ENCODE data around the gene SLC19A1. TPM values are rescaled to one million over a fixed set of nuclear protein-coding genes. Genes with fewer than 3 reads are reported as not detected.

Gene SLC19A1
- total RNA-seq, 1 experiment from 2014 or later, result 25.0 TPM

DNA sequence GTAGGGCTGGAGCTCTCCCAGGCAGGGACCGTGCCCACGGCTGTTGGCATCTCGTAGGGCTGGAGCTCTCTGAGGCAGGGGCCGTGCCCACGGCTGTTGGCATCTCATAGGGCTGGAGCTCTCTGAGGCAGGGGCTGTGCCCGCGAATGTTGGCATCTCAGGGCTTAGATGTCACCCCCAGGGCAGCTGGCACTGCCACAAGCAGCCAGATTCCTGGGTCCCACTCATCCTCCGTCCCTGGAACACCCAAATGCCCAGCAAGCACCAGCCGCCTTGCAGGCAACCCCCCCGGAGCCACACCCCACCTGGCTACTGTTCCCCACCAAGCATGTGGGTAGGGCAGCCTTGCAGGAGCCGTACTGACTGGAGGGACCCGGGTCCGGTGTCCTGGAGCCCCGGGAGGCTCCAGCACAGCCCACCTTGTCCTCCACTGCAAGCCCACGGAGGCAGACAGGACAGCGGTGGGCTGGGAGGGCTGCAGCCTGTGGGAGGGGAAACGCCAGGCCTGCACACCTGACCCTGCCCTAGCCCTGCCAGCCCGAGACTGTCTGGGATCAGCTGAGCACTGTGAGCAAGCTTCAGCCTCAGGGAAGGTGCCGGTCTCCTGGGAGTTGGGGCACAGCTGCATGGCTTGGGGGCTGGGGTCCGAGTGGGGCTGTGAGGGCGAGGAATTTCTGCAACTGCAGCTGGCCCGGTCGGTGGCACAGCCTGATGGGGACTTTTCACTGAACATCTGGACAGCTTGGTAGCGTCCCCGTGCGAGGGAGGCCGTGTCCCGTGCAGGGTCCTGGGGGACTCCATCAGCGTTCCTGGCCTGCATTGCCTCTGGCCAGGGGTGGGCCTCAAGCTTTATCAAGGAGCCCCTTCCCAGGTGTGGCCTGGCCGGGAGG is 83.7 kb downstream of the SLC19A1 start:
- DNase-seq, result no peak
- Histone ChIP-seq H3K79me2 (ENCODE audit: low read depth) (no peaks in the 10 kb centered on the region), H3F3A (ENCODE audit: insufficient read depth, low read depth) (no peaks in the 10 kb centered on the region), H3K9me3 (ENCODE audit: insufficient read depth, low read depth) (no peaks in the 10 kb centered on the region), H3K4me2 (no peak overlapping the region), H3K27me3 (ENCODE audit: insufficient read depth, low read depth) (no peaks in the 10 kb centered on the region), H3K9me2 (ENCODE audit: insufficient read depth) (no peaks in the 10 kb centered on the region), H3K36me3 (ENCODE audit: low read depth) (no peaks in the 10 kb centered on the region), H3K4me3 (no peak overlapping the region), H3K4me1 (replicated peaks; ENCODE audit: insufficient read depth) (no peaks in the 10 kb centered on the region), H4K20me1 (ENCODE audit: insufficient read depth) (no peaks in the 10 kb centered on the region), H2AFZ (no peak overlapping the region), H3K27ac (no peak overlapping the region)
- BruUV-seq (replicated peaks), result no TSS peak
- no peak for TF ChIP-seq EZH2 (IDR thresholded peaks at IDR 0.05; ENCODE audit: low read depth)
- TF ChIP-seq, protein P1, sequence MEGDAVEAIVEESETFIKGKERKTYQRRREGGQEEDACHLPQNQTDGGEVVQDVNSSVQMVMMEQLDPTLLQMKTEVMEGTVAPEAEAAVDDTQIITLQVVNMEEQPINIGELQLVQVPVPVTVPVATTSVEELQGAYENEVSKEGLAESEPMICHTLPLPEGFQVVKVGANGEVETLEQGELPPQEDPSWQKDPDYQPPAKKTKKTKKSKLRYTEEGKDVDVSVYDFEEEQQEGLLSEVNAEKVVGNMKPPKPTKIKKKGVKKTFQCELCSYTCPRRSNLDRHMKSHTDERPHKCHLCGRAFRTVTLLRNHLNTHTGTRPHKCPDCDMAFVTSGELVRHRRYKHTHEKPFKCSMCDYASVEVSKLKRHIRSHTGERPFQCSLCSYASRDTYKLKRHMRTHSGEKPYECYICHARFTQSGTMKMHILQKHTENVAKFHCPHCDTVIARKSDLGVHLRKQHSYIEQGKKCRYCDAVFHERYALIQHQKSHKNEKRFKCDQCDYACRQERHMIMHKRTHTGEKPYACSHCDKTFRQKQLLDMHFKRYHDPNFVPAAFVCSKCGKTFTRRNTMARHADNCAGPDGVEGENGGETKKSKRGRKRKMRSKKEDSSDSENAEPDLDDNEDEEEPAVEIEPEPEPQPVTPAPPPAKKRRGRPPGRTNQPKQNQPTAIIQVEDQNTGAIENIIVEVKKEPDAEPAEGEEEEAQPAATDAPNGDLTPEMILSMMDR (conservative IDR thresholded peaks at IDR 0.05), result no peak
- POLR2A ChIA-PET (ENCODE audit: unreplicated experiment), result no interaction called here
- intact Hi-C loops (cut with micrococcal nuclease; ENCODE audit: unreplicated experiment), result no loop called here
- CTCF ChIA-PET, result no interaction called here

DNA sequence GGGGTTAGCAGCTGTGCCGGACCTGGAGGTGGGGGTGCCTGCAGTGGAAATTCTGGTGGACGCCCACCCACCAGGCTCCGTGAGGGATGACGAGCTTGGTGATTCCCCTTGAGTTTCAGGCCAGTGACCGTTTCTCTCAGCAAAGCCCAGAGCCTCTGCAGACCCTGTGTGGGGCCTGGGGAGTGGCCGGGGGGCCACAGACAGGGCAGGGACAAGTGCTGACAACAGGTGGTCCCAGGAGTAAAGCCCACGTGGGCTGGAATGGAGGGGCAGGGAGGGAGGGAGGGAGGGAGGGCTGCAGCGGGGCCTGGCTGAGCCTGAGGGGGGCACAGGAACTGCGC is 84.4 kb downstream of the SLC19A1 start:
- TF ChIP-seq, protein P1 (conservative IDR thresholded peaks at IDR 0.05), result no peak
- TF ChIP-seq EZH2 (IDR thresholded peaks at IDR 0.05; ENCODE audit: low read depth), result no peak
- Histone ChIP-seq H4K20me1 (ENCODE audit: insufficient read depth) (no peaks in the 10 kb centered on the region), H2AFZ (no peak overlapping the region), H3K27ac (no peak overlapping the region), H3F3A (ENCODE audit: insufficient read depth, low read depth) (peaks cover 7% of the 10 kb centered on the region), H3K4me1 (replicated peaks; ENCODE audit: insufficient read depth) (no peaks in the 10 kb centered on the region), H3K4me2 (no peak overlapping the region), H3K4me3 (no peak overlapping the region), H3K79me2 (ENCODE audit: low read depth) (no peaks in the 10 kb centered on the region), H3K27me3 (ENCODE audit: insufficient read depth, low read depth) (no peaks in the 10 kb centered on the region), H3K9me3 (ENCODE audit: insufficient read depth, low read depth) (no peaks in the 10 kb centered on the region), H3K36me3 (ENCODE audit: low read depth) (no peaks in the 10 kb centered on the region), H3K9me2 (ENCODE audit: insufficient read depth) (no peaks in the 10 kb centered on the region)
- intact Hi-C loops (cut with micrococcal nuclease; ENCODE audit: unreplicated experiment), result no loop called here
- POLR2A ChIA-PET (ENCODE audit: unreplicated experiment), result no interaction called here
- no TSS peak for BruUV-seq (replicated peaks)
- CTCF ChIA-PET, result no interaction called here
- no peak for DNase-seq

DNA sequence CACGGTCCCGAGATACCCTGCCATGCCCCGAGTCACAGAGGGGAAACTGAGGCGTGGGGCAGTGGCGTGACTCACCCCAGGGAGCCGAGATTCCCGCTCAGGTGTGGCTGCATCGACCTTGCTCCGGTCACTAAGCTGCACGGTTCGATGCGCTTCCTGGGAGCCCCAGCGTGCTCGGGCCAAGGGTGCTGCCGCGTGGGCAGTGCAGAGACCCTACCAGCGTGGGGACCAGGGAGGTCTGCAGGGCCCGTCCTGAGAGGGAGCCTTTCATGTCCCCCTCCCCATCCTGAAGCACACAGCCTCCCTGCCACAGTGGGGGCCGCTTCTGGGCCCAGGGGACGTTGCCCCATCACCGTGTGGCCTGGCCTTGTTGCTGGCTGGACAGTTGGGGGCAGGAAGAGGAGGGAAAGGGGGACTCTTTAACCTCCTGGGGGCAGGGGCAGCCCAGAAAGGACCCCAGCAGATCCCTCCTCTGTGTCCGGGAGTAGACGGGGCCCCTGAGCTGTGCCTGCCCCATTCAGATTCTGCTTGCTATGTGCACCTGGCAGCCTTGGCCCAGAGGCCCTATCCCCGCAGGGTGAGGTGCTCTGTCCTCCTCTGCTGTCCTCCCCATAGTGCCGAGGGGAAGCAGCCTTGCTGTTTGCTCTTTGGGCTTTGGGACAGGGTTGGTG is 84.9 kb downstream of the SLC19A1 start:
- BruUV-seq (replicated peaks), result no TSS peak
- no peaks in the 10 kb centered on the region for H4K20me1 ChIP-seq (ENCODE audit: insufficient read depth)
- peaks cover 12% of the 10 kb centered on the region for H3F3A ChIP-seq (ENCODE audit: insufficient read depth, low read depth)
- CTCF ChIA-PET, result no interaction called here
- H3K4me3 ChIP-seq, result no peak overlapping the region
- no peaks in the 10 kb centered on the region for H3K79me2 ChIP-seq (ENCODE audit: low read depth)
- H3K27ac ChIP-seq, result no peak overlapping the region
- H3K27me3 ChIP-seq (ENCODE audit: insufficient read depth, low read depth), result no peaks in the 10 kb centered on the region
- no peak overlapping the region for H3K4me2 ChIP-seq
- no peak for DNase-seq
- no peaks in the 10 kb centered on the region for H3K4me1 ChIP-seq (replicated peaks; ENCODE audit: insufficient read depth)
- TF ChIP-seq EZH2 (IDR thresholded peaks at IDR 0.05; ENCODE audit: low read depth), result no peak
- TF ChIP-seq, protein P1 (conservative IDR thresholded peaks at IDR 0.05), result no peak
- no peak overlapping the region for H2AFZ ChIP-seq
- intact Hi-C loops (cut with micrococcal nuclease; ENCODE audit: unreplicated experiment), result no loop called here
- no peaks in the 10 kb centered on the region for H3K9me2 ChIP-seq (ENCODE audit: insufficient read depth)
- POLR2A ChIA-PET (ENCODE audit: unreplicated experiment), result no interaction called here
- no peaks in the 10 kb centered on the region for H3K36me3 ChIP-seq (ENCODE audit: low read depth)
- H3K9me3 ChIP-seq (ENCODE audit: insufficient read depth, low read depth), result no peaks in the 10 kb centered on the region; the same call in 1 of the 2 replicates

Measured in PC-9 (cell line).